DOHH2 (cell line): ENCODE data around the gene DSTYK.

Experiments
- CTCF ChIP-seq: fragments of 200-600 bp; sonication (generic); IDR thresholded peaks from one replicate; pipeline ENCODE4 v1.5.1; 2014; ENCODE audit warnings: antibody characterized with exemption, mild to moderate bottlenecking, low read depth, low read length; ENCODE audit not compliant: poor library complexity, severe bottlenecking
- EZH2phosphoT487 ChIP-seq: fragments of 200-600 bp; sonication (generic); IDR thresholded peaks from 2 replicates; pipeline ENCODE4 v1.6.1; 2017; ENCODE audit warnings: borderline replicate concordance, mild to moderate bottlenecking, antibody characterized with exemption, low read length, moderate library complexity, mixed read lengths

GRCh38 chr1:205118752-205119151, 92.8 kb downstream of the DSTYK start:
- TF ChIP-seq CTCF (no peak), EZH2phosphoT487 (no peak)
